Bronchial epithelial cell (primary cell): Measurements from ENCODE around the gene CNOT2. TPM values are rescaled to one million over a fixed set of nuclear protein-coding genes. Genes with fewer than 3 reads are reported as not detected.

ENCODE experiments used
- DNase-seq: peaks from one replicate; pipeline ENCODE4 v3.0.0-alpha.2; 2010; ENCODE audit warnings: low read depth
- FAIRE-seq: peaks from 2 replicates; lab custom pipeline; 2011; peaks lifted over from hg19 to GRCh38; lab: Jason Lieb, UNC
- H3K27me3 ChIP-seq: 2 replicates; pipeline ENCODE4 v1.5.1; 2011; ENCODE audit warnings: low read length; ENCODE audit not compliant: control insufficient read depth, insufficient read depth
- H3K36me3 ChIP-seq: 2 replicates; pipeline ENCODE4 v1.5.1; 2011; ENCODE audit warnings: low read length; ENCODE audit not compliant: control insufficient read depth, insufficient read depth
- H3K4me3 ChIP-seq: 2 replicates; pipeline ENCODE4 v1.5.1; 2011; ENCODE audit warnings: mild to moderate bottlenecking, low read depth, low read length, control low read depth
- CTCF ChIP-seq: IDR thresholded peaks from 2 replicates; pipeline ENCODE4 v1.5.1; 2011; ENCODE audit warnings: mild to moderate bottlenecking, moderate library complexity, low read length, control low read depth, inconsistent platforms; ENCODE audit not compliant: insufficient read depth, severe bottlenecking
- total RNA-seq: library from RNA; depleted of rRNA; stranded (reverse); fragments of >200 nt; gene quantifications from 2 replicates; pipeline ENCODE4 v1.2.1, GENCODE V29; 2014

Gene CNOT2
- total RNA-seq, 1 donor from 2014 or later, result 116 TPM

GRCh38 chr12:70270108-70270507, 26.9 kb downstream of the CNOT2 start:
- Histone ChIP-seq H3K4me3 (no peak overlapping the region), H3K27me3 (no peaks in the 10 kb centered on the region), H3K36me3 (no peaks in the 10 kb centered on the region)
- DNase-seq, result no peak
- FAIRE-seq, result no peak
- TF ChIP-seq CTCF, result no peak

GRCh38 chr12:70271025-70271424, 27.8 kb downstream of the CNOT2 start:
- Histone ChIP-seq H3K27me3 (no peaks in the 10 kb centered on the region), H3K36me3 (no peaks in the 10 kb centered on the region), H3K4me3 (no peak overlapping the region)
- TF ChIP-seq CTCF, result no peak
- FAIRE-seq (no peak), DNase-seq (no peak)

GRCh38 chr12:70272510-70272909, 29.3 kb downstream of the CNOT2 start:
- no peak for FAIRE-seq
- Histone ChIP-seq H3K4me3 (no peak overlapping the region), H3K36me3 (no peaks in the 10 kb centered on the region), H3K27me3 (no peaks in the 10 kb centered on the region)
- no peak for DNase-seq
- TF ChIP-seq CTCF, result no peak

- DNase-seq, result no peak
- no peak for TF ChIP-seq CTCF
- FAIRE-seq, result no peak
- Histone ChIP-seq H3K4me3 (no peak overlapping the region), H3K36me3 (peaks cover 2% of the 10 kb centered on the region), H3K27me3 (no peaks in the 10 kb centered on the region)
These were observed 31.8 kb downstream of the CNOT2 start for GRCh38 chr12:70275045-70275444.

- peaks cover 2% of the 10 kb centered on the region for H3K36me3 ChIP-seq
- H3K27me3 ChIP-seq, result no peaks in the 10 kb centered on the region
- no peak overlapping the region for H3K4me3 ChIP-seq
- FAIRE-seq, result no peak
- DNase-seq, result no peak
- TF ChIP-seq CTCF, result no peak
These were observed 34.7 kb downstream of the CNOT2 start for GRCh38 chr12:70277973-70278372.

- DNase-seq, result no peak
- peaks cover 2% of the 10 kb centered on the region for H3K36me3 ChIP-seq
- no peak for FAIRE-seq
- no peak overlapping the region for H3K4me3 ChIP-seq
- TF ChIP-seq CTCF, result no peak
- no peaks in the 10 kb centered on the region for H3K27me3 ChIP-seq
These were observed 35.7 kb downstream of the CNOT2 start for GRCh38 chr12:70278945-70279344.
